GM12874 (cell line): ENCODE results near the gene RNF40.

Source experiments
- CTCF ChIP-seq: IDR thresholded peaks from 2 replicates; pipeline ENCODE4 v1.5.1; 2011; ENCODE audit warnings: low read depth, mild to moderate bottlenecking, control low read depth, low read length, moderate library complexity; ENCODE audit not compliant: insufficient read depth

The RNF40 gene

GRCh38 chr16:30736995-30737793, 24.9 kb upstream of the RNF40 start:
- TF ChIP-seq CTCF = no peak

- no peak for TF ChIP-seq CTCF
Observed at GRCh38 chr16:30737794-30738648, 24.1 kb upstream of the RNF40 start.

DNA sequence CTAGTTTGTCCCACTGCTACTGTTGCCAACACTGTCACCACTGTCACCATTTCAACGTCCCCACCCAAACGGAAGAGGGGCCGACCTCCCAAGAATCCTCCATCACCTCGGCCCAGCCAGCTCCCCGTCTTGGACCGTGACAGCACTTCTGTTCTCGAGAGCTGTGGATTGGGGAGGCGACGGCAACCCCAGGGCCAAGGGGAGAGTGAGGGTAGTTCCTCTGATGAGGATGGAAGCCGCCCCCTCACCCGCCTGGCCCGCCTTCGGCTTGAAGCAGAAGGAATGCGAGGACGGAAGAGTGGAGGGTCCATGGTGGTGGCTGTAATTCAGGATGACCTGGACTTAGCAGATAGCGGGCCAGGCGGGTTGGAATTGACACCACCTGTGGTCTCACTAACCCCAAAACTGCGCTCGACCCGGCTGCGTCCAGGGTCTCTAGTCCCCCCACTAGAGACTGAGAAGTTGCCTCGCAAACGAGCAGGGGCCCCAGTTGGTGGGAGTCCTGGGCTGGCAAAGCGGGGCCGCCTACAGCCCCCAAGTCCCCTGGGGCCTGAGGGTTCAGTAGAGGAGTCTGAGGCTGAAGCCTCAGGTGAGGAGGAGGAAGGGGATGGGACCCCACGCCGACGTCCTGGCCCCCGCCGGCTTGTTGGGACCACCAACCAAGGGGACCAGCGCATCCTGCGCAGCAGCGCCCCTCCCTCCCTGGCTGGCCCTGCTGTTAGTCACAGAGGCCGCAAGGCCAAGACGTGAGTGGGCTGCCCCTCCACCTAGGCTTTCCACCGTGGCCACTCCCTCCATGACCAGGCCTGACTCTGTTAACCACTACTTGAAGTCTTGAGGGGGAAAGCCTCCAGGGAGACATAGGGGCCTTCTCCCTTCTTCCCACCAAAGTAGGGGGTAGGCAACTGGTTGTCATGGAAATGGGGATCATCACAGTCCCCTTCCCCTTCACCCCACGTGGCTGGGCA, 22.9 kb upstream of the RNF40 start:
- TF ChIP-seq CTCF = no peak

- TF ChIP-seq CTCF = no peak
Observed at GRCh38 chr16:30740364-30741251, 21.5 kb upstream of the RNF40 start.

GRCh38 chr16:30741461-30741914, 20.6 kb upstream of the RNF40 start:
- TF ChIP-seq CTCF = no peak

GRCh38 chr16:30743716-30744115, 18.4 kb upstream of the RNF40 start:
- TF ChIP-seq CTCF = no peak
